Body of pancreas (tissue), 4 donors: ENCODE results near the gene TAAR8. TPM values are rescaled to one million over a fixed set of nuclear protein-coding genes. Genes with fewer than 3 reads are reported as not detected.

Source experiments
- ATAC-seq: fragments of 150-250 bp; one replicate; pipeline ENCODE4 v1.9.1; 2016
- DNase-seq, 4 donors: peaks; one replicate each; pipeline ENCODE4 v3.0.0-alpha.2; 2019
- H3K27ac ChIP-seq, 4 donors: fragments of 200-600 bp; sonication (generic); 1 replicate in 3 of 4; 2 replicates in 1 of 4; pipeline versions ENCODE4 v1.5.1 to v1.6.1; 2016 to 2019; ENCODE audit warnings: mild to moderate bottlenecking in 1 of 4, mixed read lengths in 1 of 4, moderate library complexity in 1 of 4
- H3K27me3 ChIP-seq, 2 donors: fragments of 200-600 bp; sonication (generic); one replicate each; pipeline ENCODE4 v1.6.0; 2016; ENCODE audit warnings: mild to moderate bottlenecking in 1 of 2
- H3K36me3 ChIP-seq, 2 donors: fragments of 200-600 bp; sonication (generic); replicated peaks in 1 of 2; 2 replicates each; pipeline ENCODE4 v1.5.1; 2016; ENCODE audit warnings: low read depth in 2 of 2; ENCODE audit not compliant: insufficient read depth in 1 of 2
- H3K4me1 ChIP-seq: fragments of 200-600 bp; sonication (generic); one replicate; pipeline ENCODE4 v1.6.0; 2016
- H3K4me3 ChIP-seq, 2 donors: fragments of 200-600 bp; sonication (generic); 1 replicate in 1 of 2; 2 replicates in 1 of 2; pipeline ENCODE4 v1.5.1; 2016 to 2019
- H3K9me3 ChIP-seq, 3 donors: fragments of 200-600 bp; sonication (generic); 1 replicate in 2 of 3; 2 replicates in 1 of 3; pipeline ENCODE4 v1.5.1; 2016
- POLR2A ChIP-seq, 3 donors: fragments of 450-650 bp; IDR thresholded peaks; one replicate each; pipeline ENCODE4 v1.6.1; 2016; ENCODE audit warnings: antibody characterized with exemption in 3 of 3, mild to moderate bottlenecking in 2 of 3
- WGBS, 2 donors: methylation state at CpG; one replicate each; pipeline ENCODE4 v1.1.5; 2017; 5-methylcytosine and 5-hydroxymethylcytosine counted together
- intact Hi-C: fragments of 100-400 bp; cut with DNase I; formaldehyde crosslinking; loops from one replicate; pipeline ENCODE4 v1.15.1; 2023
- total RNA-seq, 2 donors: library from RNA; depleted of rRNA; stranded (reverse); fragments of >200 nt; gene quantifications; one replicate each; pipeline ENCODE4 v1.1.0, GENCODE V29; 2016
- TF ChIP-seq, protein P1 (sequence below), 7 experiments: fragments of 450-650 bp in 4 of 7; fragments of 200-600 bp in 3 of 7; sonication (generic) in 3 of 7; IDR thresholded peaks; one replicate each; pipeline ENCODE4 v1.5.1; 2016 to 2019; ENCODE audit warnings: antibody characterized with exemption in 7 of 7

Gene TAAR8
- total RNA-seq, 2 donors from 2014 or later, result not detected

DNA sequence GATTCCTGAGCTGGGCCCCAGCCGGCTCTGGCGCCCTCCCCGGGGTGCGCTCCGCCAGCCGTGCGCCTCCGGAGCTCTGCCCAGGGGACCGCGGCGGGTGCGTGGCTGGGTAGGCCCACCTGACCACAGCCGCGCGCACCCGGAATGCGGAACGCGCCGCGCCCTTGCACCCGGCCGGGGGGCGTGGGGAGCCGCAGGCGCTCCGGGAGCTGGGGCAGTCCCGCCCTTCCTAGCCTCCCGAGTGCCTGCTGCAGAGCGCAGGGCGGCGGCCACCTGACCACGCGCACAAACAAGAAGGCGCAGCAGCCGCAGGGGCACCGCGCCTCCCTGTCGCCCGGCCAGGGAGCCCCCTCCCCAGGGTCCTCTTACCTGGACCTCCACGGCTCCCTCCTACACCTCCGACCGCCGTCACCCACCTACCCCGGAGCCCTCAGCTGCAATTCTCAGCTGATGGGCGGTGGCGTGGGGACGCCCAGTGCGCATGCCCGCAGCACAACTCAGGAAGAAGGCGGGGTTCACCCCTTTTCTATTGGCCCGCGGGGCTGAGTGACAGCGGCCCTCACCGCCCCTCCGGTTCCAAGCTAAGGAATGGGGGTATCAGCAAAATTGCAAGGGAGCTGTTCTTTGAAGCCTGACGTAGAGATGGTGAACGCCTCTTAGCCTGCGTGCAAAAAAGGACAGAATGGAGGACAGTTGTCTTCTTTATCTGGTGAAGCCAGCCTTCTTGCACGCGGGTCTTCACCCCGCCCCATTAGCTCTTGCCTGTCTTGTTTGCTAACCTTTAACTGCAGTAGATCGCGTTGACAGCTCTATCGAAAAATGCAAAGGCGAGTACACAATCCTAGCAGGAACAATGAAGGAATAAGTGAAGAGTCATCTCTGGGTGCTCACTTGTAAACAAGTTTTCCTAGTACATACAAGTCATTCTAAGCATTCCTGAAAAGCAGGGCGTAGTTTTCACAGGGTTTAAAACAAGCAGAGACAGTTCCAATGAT is 39.5 kb upstream of the TAAR8 start, which contains the start of gene STX7:
TSS of gene STX7 (minus strand) at position 479 of the 995 bp plus-strand sequence. CDS start 9,586 bp downstream, outside the sequence.
- Histone ChIP-seq H3K4me3 (peak within 1 kb of the TSS; percentile 78 to 97), H3K4me1 (peaks cover 18% of the 10 kb centered on the region), H3K36me3 (no peaks in the 10 kb centered on the region), H3K27ac (peak within 1 kb of the TSS; percentile 58 to 92 (median 88)), H3K9me3 (no peaks in the 10 kb centered on the region), H3K27me3 (no peaks in the 10 kb centered on the region)
- WGBS, 2 donors, result 0% methylated on average over 31 to 66 of the region's 67 CpGs
- intact Hi-C loops, result no loop called here
- TF ChIP-seq, protein P1, sequence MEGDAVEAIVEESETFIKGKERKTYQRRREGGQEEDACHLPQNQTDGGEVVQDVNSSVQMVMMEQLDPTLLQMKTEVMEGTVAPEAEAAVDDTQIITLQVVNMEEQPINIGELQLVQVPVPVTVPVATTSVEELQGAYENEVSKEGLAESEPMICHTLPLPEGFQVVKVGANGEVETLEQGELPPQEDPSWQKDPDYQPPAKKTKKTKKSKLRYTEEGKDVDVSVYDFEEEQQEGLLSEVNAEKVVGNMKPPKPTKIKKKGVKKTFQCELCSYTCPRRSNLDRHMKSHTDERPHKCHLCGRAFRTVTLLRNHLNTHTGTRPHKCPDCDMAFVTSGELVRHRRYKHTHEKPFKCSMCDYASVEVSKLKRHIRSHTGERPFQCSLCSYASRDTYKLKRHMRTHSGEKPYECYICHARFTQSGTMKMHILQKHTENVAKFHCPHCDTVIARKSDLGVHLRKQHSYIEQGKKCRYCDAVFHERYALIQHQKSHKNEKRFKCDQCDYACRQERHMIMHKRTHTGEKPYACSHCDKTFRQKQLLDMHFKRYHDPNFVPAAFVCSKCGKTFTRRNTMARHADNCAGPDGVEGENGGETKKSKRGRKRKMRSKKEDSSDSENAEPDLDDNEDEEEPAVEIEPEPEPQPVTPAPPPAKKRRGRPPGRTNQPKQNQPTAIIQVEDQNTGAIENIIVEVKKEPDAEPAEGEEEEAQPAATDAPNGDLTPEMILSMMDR (IDR thresholded peaks at IDR 0.05), result no peak
- TF ChIP-seq POLR2A (IDR thresholded peaks at IDR 0.05), result peak; percentile 63 to 86 (median 82)
- DNase-seq (peak; percentile 86 to 91 (median 88)), ATAC-seq (peak; percentile 95)

DNA sequence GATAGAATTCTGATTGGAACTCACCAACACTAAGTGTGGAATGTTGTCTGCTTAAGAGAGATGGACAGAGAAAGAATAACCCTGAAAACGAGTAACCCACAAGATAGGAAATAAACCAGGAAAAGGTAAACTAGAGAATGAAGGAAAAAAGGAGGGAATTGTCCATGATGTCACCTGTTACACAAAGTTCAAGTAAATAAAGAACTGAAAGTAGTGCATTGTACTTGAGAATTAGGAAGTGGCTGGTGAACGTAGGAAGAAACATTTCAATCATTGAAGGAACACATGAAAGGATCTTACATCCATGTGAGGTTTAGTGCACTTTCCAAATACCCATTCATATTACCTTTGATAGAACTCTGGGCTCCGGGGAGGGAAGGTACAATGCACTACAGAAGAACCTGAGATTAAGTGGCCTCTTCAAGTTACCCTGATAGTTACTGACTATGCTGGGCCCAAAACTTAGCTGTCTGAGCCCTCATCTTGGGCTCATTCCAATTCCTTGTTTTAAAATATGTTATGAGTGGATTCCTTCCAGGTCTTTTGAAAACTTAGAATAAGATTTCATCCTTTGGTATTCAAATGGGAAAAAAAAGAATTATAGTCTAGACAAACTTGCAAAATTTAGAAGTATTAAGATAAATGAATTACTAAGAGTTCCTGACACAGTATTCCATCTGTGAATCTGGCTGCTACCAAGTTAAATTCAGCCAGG is 38.5 kb upstream of the TAAR8 start:
- peak overlapping the region in 3 of 4 donors; percentile 87 to 92 (median 88) for H3K27ac ChIP-seq
- H3K9me3 ChIP-seq, result no peaks in the 10 kb centered on the region
- WGBS, 2 donors, result 18 to 26% methylated on average over 3 of the region's 3 CpGs
- H3K4me1 ChIP-seq, result peaks cover 11% of the 10 kb centered on the region
- DNase-seq, result no peak
- TF ChIP-seq, protein P1 (IDR thresholded peaks at IDR 0.05), result no peak
- TF ChIP-seq POLR2A (IDR thresholded peaks at IDR 0.05), result no peak
- no peaks in the 10 kb centered on the region for H3K27me3 ChIP-seq
- ATAC-seq, result no peak
- intact Hi-C loops, result no loop called here
- no peaks in the 10 kb centered on the region for H3K36me3 ChIP-seq
- no peak overlapping the region for H3K4me3 ChIP-seq

DNA sequence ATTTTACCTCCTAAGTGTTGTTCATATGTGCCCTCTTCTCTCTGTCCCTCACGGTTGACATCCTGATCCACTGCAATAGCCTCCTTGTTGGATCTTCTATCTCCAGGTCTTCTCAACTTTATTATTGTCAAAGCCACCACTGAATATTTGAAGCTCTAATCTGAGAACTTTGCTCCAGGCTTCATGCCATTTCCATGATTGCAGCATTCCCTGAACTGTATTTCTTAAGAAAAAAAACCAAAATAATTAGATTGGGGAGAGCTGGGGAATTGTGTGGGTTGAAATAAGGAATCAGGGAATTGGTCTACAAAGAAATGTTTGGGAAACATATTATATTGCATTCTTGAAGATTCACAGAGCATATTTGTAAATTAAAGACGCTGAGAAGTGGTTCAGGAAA is 37.1 kb upstream of the TAAR8 start:
- DNase-seq, result no peak
- Histone ChIP-seq H3K27ac (no peak overlapping the region), H3K4me1 (peaks cover 11% of the 10 kb centered on the region), H3K36me3 (no peaks in the 10 kb centered on the region), H3K9me3 (no peaks in the 10 kb centered on the region), H3K27me3 (no peaks in the 10 kb centered on the region), H3K4me3 (no peak overlapping the region)
- TF ChIP-seq, protein P1 (IDR thresholded peaks at IDR 0.05), result no peak
- TF ChIP-seq POLR2A (IDR thresholded peaks at IDR 0.05), result no peak
- no peak for ATAC-seq
- intact Hi-C loops, result no loop called here
- 67% methylated on average over 2 of the region's 2 CpGs for WGBS, 2 donors

DNA sequence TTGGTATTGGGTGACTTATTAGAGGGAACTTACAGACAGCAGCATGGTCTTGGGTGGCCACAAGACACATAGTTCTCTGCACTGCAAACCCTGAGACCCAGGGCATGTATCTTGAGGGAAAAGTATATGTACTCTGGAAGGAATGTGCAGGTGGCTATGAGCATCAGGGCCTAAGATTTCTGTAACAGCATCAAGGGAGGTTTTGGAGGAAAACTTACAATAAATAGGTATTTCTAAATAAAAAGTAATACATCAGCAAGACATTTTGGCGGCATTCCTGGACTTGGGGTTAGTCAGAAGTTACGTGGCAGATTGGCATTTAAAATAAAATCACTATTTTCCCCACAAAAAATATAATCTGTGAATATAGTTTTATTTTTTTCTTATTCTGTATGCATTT is 31.5 kb upstream of the TAAR8 start:
- intact Hi-C loops, result no loop called here
- H3K27me3 ChIP-seq, result no peaks in the 10 kb centered on the region
- no peaks in the 10 kb centered on the region for H3K36me3 ChIP-seq
- ATAC-seq (no peak), DNase-seq (no peak)
- H3K4me3 ChIP-seq, result no peak overlapping the region
- no peak overlapping the region for H3K27ac ChIP-seq
- no peaks in the 10 kb centered on the region for H3K9me3 ChIP-seq
- WGBS, 2 donors, result 65 to 70% methylated on average over 2 of the region's 2 CpGs
- TF ChIP-seq POLR2A (IDR thresholded peaks at IDR 0.05), result no peak
- TF ChIP-seq, protein P1 (IDR thresholded peaks at IDR 0.05), result no peak
- no peaks in the 10 kb centered on the region for H3K4me1 ChIP-seq
